Gastroesophageal sphincter (tissue), 3 donors: ENCODE measurements around the gene DIPK2A.

Source experiments
- CTCF ChIP-seq, 4 experiments: fragments of 200-600 bp in 2 of 4; fragments of 450-650 bp in 2 of 4; sonication (generic) in 1 of 4; IDR thresholded peaks; one replicate each; pipeline ENCODE4 v1.5.1; 2017 to 2019; ENCODE audit warnings: antibody characterized with exemption in 4 of 4, mild to moderate bottlenecking in 2 of 4, moderate library complexity in 2 of 4
- POLR2A ChIP-seq, 2 donors: fragments of 450-650 bp; IDR thresholded peaks; one replicate each; pipeline ENCODE4 v1.6.1; 2017; ENCODE audit warnings: antibody characterized with exemption in 2 of 2, mild to moderate bottlenecking in 2 of 2, moderate library complexity in 1 of 2

- TF ChIP-seq POLR2A (IDR thresholded peaks at IDR 0.05) (no peak), CTCF (IDR thresholded peaks at IDR 0.05) (no peak)
Measured at GRCh38 chr3:143924522-143925285, 46.9 kb upstream of the DIPK2A start.
